Fibroblast of lung (primary cell): Measurements from ENCODE around the gene SPACA9. TPM values are rescaled to one million over a fixed set of nuclear protein-coding genes. Genes with fewer than 3 reads are reported as not detected.

Source experiments
- DNase-seq, 2 donors: peaks; one replicate each; pipeline versions ENCODE4 v3.0.0 to v3.0.0-alpha.2; 2010; ENCODE audit warnings: low read depth in 2 of 2
- H2AFZ ChIP-seq: 2 replicates; pipeline ENCODE4 v1.5.1; 2012; ENCODE audit warnings: low read length, control low read depth, inconsistent platforms
- H3K27ac ChIP-seq: 2 replicates; pipeline ENCODE4 v1.5.1; 2011; ENCODE audit warnings: low read length, control low read depth; ENCODE audit not compliant: insufficient read depth
- H3K27me3 ChIP-seq: 2 replicates; pipeline ENCODE4 v1.5.1; 2011; ENCODE audit warnings: mild to moderate bottlenecking, low read length; ENCODE audit not compliant: control insufficient read depth, insufficient read depth
- H3K36me3 ChIP-seq: 2 replicates; pipeline ENCODE4 v1.5.1; 2011; ENCODE audit warnings: low read length; ENCODE audit not compliant: control insufficient read depth, insufficient read depth
- H3K4me1 ChIP-seq: 2 replicates; pipeline ENCODE4 v1.5.1; 2011; ENCODE audit warnings: low read length; ENCODE audit not compliant: control insufficient read depth, insufficient read depth; ENCODE audit errors: extremely low read depth
- H3K4me2 ChIP-seq: 2 replicates; pipeline ENCODE4 v1.5.1; 2011; ENCODE audit warnings: low read length, control low read depth; ENCODE audit not compliant: insufficient read depth; ENCODE audit errors: extremely low read depth
- H3K4me3 ChIP-seq, 4 experiments: fragments of 200-600 bp in 1 of 4; sonication (generic) in 1 of 4; replicated peaks in 1 of 4; 2 replicates each; pipeline ENCODE4 v1.5.1; 2011 to 2016; ENCODE audit warnings: low read length in 4 of 4, low read depth in 3 of 4, mild to moderate bottlenecking in 3 of 4, control low read depth in 2 of 4, inconsistent platforms in 1 of 4, mixed read lengths in 1 of 4; ENCODE audit not compliant: insufficient read depth in 1 of 4; ENCODE audit errors: control extremely low read depth in 1 of 4
- H3K79me2 ChIP-seq: 2 replicates; pipeline ENCODE4 v1.5.1; 2012; ENCODE audit warnings: mild to moderate bottlenecking, low read length, inconsistent platforms; ENCODE audit not compliant: control insufficient read depth, insufficient read depth
- H3K9ac ChIP-seq: 2 replicates; pipeline ENCODE4 v1.5.1; 2011; ENCODE audit warnings: mild to moderate bottlenecking, low read length, control low read depth; ENCODE audit not compliant: insufficient read depth
- H3K9me3 ChIP-seq: 2 replicates; pipeline ENCODE4 v1.5.1; 2012; ENCODE audit warnings: low read depth, low read length; ENCODE audit not compliant: control insufficient read depth, insufficient read depth
- H4K20me1 ChIP-seq: 2 replicates; pipeline ENCODE4 v1.5.1; 2011; ENCODE audit warnings: low read length; ENCODE audit not compliant: control insufficient read depth, insufficient read depth; ENCODE audit errors: extremely low read depth
- CTCF ChIP-seq, 2 donors: IDR thresholded peaks in 1 of 2; conservative IDR thresholded peaks in 1 of 2; 1 replicate in 1 of 2; 2 replicates in 1 of 2; pipeline ENCODE4 v1.5.1; 2011 to 2012; ENCODE audit warnings: low read length in 2 of 2, control low read depth in 1 of 2, inconsistent platforms in 1 of 2, low read depth in 1 of 2, mild to moderate bottlenecking in 1 of 2
- EZH2 ChIP-seq: IDR thresholded peaks from 2 replicates; pipeline ENCODE4 v1.5.1; 2012; ENCODE audit warnings: low read length, control low read depth, mild to moderate bottlenecking; ENCODE audit errors: missing control alignments
- polyA plus RNA-seq, 2 donors: library from polyadenylated mRNA; depleted of rRNA in 1 of 2; stranded (reverse) in 1 of 2; unstranded in 1 of 2; fragments of >200 nt; gene quantifications; 2 replicates each; pipeline ENCODE4 v1.2.1, GENCODE V29; 2011 to 2012; ENCODE audit warnings: missing spikeins in 1 of 2
- total RNA-seq: library from RNA; depleted of rRNA; stranded (reverse); fragments of >200 nt; gene quantifications from 2 replicates; pipeline ENCODE4 v1.2.1, GENCODE V29; 2014

SPACA9 gene
- total and polyA plus RNA-seq, 2 donors (not counting 1 experiment from before 2014, with no cell fraction given) = 4.3 to 4.4 TPM

- Histone ChIP-seq H3K9me3 (no peaks in the 10 kb centered on the region), H3K79me2 (no peaks in the 10 kb centered on the region), H3K36me3 (no peaks in the 10 kb centered on the region), H3K27me3 (no peaks in the 10 kb centered on the region), H3K4me1 (peaks cover 2% of the 10 kb centered on the region), H4K20me1 (no peaks in the 10 kb centered on the region), H3K4me2 (no peak overlapping the region), H2AFZ (no peak overlapping the region), H3K9ac (no peak overlapping the region), H3K4me3 (no peak overlapping the region), H3K27ac (no peak overlapping the region)
- TF ChIP-seq CTCF (conservative IDR thresholded peaks at IDR 0.05 in 1 of 2, IDR thresholded peaks at IDR 0.05 in 1 of 2; ENCODE audit: low read depth in 1 of 2, low read length in 2 of 2) (no peak), EZH2 (no peak)
- no peak for DNase-seq
These were observed 4.9 kb downstream of the SPACA9 start for GRCh38 chr9:132883349-132884294.

- no peak overlapping the region for H3K9ac ChIP-seq
- H3K79me2 ChIP-seq = no peaks in the 10 kb centered on the region
- no peaks in the 10 kb centered on the region for H3K9me3 ChIP-seq
- no peaks in the 10 kb centered on the region for H3K27me3 ChIP-seq
- DNase-seq = no peak
- H4K20me1 ChIP-seq = no peaks in the 10 kb centered on the region
- H3K4me2 ChIP-seq = no peak overlapping the region
- H3K36me3 ChIP-seq = no peaks in the 10 kb centered on the region
- TF ChIP-seq CTCF (conservative IDR thresholded peaks at IDR 0.05 in 1 of 2, IDR thresholded peaks at IDR 0.05 in 1 of 2; ENCODE audit: low read depth in 1 of 2, low read length in 2 of 2) = no peak
- TF ChIP-seq EZH2 = no peak
- H2AFZ ChIP-seq = no peak overlapping the region
- no peak overlapping the region for H3K27ac ChIP-seq
- no peak overlapping the region for H3K4me3 ChIP-seq
- no peaks in the 10 kb centered on the region for H3K4me1 ChIP-seq
These were observed 7.1 kb downstream of the SPACA9 start for GRCh38 chr9:132885720-132886333.

- no peaks in the 10 kb centered on the region for H4K20me1 ChIP-seq
- no peaks in the 10 kb centered on the region for H3K9me3 ChIP-seq
- H3K27ac ChIP-seq = no peak overlapping the region
- no peaks in the 10 kb centered on the region for H3K79me2 ChIP-seq
- TF ChIP-seq CTCF (conservative IDR thresholded peaks at IDR 0.05 in 1 of 2, IDR thresholded peaks at IDR 0.05 in 1 of 2; ENCODE audit: low read depth in 1 of 2, low read length in 2 of 2) (no peak), EZH2 (no peak)
- no peak for DNase-seq
- no peak overlapping the region for H3K4me3 ChIP-seq
- no peak overlapping the region for H3K4me2 ChIP-seq
- H3K36me3 ChIP-seq = no peaks in the 10 kb centered on the region
- no peak overlapping the region for H3K9ac ChIP-seq
- no peak overlapping the region for H2AFZ ChIP-seq
- H3K4me1 ChIP-seq = no peaks in the 10 kb centered on the region
- no peaks in the 10 kb centered on the region for H3K27me3 ChIP-seq
These were observed 7.6 kb downstream of the SPACA9 start for GRCh38 chr9:132886334-132886725.
